ENCODE measurements around the gene RAET1G.
A peak's percentile ranks its signal among the peaks of the same experiment; 100 is the strongest.
"Not testable (repeated sequence)": the region's sequence is repeated elsewhere in the genome, so short reads cannot be mapped to it uniquely, and the experiment has no call there.

Gene RAET1G

DNA sequence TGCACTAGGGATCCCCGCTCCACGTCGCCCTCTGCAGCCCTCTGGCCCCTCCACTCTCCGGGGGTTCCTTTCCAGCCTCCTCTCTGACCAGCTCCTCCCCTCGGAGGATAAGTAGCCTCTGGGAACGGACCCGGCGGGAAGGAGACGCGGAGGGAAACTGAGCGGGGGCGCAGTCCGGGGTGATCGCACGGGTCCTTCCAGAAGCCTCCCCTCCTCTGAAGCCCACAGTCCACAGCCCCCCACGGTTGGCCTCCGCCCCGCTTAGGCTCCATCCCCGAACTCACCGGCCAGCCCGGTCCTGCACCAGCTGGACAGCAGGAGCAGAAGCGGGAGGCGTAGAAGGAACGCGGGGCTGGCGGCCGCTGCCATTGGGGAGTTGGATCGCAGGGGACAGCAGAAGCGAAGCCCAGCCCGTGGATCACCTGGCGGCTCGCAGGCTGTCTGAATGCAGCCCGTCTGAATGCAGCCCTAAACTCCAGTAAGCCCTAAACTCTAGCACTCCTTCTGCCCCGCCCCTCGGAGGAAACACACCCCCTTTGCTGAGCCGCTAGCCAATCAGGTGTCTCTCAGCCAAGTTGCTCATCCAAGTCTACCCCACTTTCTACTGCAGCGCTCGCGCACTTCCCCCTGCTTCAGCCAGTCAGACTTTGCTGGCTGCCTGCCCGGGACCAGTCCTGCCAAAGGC lies at the start of gene RAET1G:
Gene RAET1G, minus strand, starts transcription at position 480 of the 685 bp plus-strand sequence. Its CDS starts 111 bp downstream, at position 369.
- DNase-seq (ENCODE audit: low read depth): peak; percentile 42

DNA sequence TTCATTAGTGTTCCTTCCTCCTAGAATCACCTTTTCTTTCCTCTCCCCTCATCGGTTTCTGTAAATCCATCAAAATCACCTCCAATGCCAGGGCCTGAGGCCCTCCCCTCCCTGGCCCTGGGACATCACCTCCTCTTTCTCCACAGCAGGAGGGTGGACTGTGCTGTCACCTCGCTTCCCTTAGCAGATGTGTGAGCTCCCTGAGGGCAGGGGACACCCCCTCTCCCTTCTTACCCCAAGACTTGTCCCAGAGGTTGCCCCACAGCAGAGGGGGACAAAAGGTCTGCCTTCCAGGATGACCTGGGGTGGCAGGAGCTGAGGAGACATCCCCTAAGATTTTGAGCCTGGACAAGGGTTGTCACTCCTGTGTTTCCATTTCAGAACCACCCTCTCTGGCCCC lies 46.7 kb upstream of the RAET1G start:
- DNase-seq (ENCODE audit: low read depth): no peak

DNA sequence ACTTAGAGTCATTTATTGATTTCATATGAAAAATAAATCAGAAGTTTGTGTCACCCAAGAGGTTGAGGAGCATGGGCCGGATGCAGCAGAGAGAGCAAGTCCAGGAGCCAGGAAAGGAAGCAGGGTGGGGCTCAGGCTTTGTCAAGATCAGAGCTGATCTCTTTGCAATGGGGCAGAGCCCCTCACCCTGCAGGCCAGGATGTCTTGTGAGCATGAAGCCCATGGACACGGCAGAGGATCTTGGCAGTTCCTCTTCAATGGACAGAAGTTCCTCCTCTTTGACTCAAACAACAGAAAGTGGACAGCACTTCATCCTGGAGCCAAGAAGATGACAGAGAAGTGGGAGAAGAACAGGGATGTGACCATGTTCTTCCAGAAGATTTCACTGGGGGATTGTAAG lies 46.0 kb upstream of the RAET1G start:
- not testable (repeated sequence) for DNase-seq (ENCODE audit: low read depth)

DNA sequence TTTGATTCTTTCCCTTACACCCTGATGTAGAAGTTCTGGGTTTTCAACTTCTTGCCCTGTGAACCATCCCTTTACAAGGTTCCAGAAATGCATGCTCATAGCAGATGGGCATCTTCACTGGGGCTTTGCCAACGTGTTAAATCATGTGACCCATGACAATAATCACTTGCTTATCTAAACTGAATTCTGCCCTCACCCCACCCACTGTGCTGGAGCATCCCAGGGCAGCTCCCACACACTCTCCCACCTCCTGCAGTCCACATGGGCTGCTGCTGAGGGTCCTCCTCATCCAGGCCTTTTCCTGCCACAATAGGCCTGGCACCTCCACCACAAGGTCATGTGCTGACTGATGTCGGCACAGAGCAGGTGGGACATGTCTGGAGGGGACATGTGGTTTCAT lies 45.1 kb upstream of the RAET1G start:
- not testable (repeated sequence) for DNase-seq (ENCODE audit: low read depth)

DNA sequence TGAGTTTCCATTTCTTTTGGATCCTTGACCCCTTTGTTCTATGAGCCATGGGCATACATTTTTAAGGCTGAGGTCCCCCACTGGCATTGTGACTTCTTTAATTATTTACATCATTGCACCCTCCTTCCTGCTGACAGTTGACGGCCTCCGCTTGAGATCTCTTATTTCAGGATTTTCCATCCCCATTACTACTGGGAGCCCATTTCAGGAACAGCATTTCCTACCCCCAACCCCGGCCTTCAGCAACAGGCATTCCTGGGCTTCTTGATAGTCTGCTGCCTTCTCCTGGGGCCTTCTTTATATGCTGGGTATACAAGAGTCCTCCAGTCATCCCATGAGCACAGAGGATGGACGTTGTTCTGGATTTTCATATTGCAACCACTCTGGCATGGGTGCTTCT lies 44.7 kb upstream of the RAET1G start:
- DNase-seq (ENCODE audit: low read depth): no peak

- not testable (repeated sequence) for DNase-seq (ENCODE audit: low read depth)
Observed at GRCh38 chr6:149966319-149966718, 43.4 kb upstream of the RAET1G start.

DNA sequence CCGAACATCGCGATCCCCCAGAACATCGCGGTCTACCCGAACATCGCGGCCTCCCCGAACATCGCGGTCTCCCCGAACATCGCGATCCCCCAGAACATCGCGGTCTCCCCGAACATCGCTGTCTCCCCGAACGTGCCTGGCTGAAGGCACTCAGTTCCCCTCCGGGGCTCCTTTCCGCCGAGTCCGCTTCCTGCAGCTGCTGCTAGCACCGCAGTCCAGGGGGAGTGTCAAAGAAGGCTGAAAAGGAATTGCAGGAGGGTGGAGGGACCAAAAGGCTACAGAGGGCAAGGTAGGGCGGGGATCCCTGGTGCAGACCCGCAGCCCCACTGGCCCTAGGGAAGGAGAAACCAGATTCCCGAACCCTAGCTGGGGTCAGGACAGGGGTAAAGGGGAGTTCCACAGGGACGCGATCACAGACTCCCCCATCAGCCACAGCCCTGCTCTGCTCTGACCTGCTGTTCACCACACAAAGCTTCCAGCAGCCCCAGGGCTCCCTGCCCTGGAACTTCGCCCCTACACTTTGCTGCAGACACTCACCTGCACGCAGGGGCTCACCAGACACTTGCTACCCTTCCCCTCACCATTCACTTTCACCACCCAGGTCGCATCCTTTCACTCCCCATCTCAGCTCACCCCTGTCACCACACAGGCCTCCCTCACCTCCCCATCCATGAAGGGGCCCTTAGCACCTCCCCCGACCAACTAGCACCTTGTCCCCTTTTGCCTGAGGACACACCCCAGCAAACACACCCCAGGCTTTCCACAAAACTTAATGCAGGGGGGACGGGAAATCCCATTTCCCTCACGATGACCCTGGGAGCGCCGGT lies 42.5 kb upstream of the RAET1G start:
- DNase-seq (ENCODE audit: low read depth): no peak

DNA sequence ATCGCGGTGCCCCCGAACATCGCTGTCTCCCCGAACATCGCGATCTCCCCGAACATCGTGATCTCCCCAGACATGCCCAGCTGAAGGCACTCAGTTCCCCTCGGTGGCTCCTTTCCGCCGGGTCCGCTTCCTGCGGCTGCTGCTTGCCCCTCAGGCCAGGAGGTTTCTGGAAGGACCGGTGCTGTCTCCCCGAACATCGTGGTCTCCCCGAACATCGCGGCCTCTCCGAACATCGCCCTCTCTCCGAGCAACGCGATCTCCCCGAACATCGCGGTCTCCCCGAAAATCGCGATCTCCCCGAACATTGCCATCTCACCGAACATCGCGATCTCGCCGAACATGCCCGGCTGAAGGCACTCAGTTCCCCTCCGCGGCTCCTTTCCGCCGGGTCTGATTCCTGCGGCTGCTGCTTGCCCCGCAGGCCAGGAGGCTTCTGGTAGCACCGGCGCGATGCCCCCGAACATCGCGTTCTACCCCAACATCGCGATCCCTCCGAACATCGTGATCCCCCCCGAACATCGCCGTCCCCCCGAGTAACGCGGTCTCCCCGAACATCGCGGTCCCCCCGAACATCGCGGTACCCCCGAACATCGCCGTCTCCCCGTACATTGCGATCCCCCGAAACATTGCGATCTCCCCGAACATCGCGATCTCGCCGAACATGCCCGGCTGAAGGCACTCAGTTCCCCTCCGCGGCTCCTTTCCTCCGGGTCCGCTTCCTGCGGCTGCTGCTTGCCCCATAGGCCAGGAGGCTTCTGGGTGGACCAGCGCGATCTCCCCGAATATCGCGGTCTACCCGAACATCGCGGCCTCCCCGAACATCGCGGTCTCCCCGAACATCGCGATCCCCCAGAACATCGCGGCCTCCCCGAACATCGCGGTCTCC lies 41.6 kb upstream of the RAET1G start:
- DNase-seq (ENCODE audit: low read depth): no peak

DNA sequence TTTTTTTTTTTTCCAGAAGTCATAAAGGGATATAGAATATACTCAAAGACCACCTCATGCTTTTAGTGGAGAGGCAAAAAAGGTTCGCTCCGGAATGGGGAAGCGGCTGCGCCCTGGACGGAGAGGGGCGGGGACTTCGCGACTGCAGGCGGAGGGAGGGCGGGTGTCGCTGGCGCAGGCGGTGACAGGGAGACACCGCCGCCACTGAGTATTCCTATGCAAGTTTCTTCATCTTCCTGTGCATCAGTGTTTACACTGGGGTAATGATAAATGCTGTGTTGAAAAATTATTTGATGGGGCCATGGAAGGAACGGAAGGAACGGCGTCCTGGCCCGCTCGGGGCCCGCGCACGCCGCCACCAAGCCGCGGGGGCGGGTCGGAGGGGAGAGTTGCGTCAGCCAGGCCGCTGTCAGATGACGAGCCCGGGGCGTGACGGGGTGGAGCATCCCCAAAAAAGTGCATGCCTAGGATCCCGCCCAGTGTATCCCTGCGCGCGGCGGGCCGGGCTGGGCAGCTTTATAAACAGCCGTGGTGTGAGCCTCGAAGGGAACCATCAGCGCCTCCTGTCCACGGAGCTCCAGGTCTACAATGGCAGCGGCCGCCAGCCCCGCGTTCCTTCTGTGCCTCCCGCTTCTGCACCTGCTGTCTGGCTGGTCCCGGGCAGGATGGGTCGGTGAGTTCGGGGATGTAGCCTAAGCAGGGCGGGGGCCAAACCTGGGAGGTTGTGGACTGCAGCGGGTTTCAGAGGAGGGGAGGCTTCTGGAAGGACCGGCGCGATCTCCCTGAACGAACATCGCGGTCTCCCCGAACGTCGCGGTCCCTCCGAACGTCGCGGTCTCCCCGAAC lies 40.8 kb upstream of the RAET1G start, which contains the start of gene ULBP1:
Gene ULBP1, plus strand, starts transcription at position 482 of the 846 bp plus-strand sequence. Its CDS starts 107 bp downstream, at position 589.
- DNase-seq (ENCODE audit: low read depth): peak; percentile 59

- no peak for DNase-seq (ENCODE audit: low read depth)
Observed at GRCh38 chr6:149963212-149963461, 40.2 kb upstream of the RAET1G start.

DNA sequence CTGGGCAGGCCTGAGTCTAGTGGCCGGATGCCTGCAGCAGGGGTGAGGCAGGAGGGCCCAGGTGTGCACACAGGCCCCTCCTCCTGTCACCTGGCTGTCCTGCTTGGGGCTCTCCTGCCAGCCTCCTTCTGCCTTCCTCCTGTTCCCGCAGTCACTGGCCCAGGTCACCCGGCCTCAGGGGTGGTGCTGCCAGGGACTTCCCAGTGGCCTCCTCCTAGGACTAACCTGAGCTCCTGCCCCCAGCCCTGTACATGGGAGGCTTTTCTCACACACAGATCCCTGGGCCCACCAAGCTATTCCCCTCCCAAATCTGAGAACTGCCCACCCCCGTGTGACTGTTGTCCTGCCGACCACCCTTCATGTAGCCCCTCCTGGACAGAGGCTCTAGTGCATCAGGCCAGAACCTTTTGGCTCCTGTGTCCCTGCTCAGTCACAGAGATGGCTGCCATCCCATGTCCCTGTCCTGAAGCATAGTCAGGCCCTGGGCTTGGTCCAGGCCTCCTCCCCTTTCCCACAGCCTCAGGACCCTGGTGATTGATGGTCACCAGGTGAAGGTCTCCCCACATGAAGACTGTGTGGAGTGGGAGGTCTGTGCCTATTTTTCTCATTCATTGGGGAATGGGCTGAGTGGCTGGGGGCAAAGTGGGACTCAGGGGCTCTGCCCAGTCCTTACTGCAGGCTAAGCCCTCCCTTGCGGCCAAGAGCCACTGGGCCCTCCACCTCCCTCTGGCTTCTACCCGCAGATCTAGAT lies 39.7 kb upstream of the RAET1G start:
- no peak for DNase-seq (ENCODE audit: low read depth)

DNA sequence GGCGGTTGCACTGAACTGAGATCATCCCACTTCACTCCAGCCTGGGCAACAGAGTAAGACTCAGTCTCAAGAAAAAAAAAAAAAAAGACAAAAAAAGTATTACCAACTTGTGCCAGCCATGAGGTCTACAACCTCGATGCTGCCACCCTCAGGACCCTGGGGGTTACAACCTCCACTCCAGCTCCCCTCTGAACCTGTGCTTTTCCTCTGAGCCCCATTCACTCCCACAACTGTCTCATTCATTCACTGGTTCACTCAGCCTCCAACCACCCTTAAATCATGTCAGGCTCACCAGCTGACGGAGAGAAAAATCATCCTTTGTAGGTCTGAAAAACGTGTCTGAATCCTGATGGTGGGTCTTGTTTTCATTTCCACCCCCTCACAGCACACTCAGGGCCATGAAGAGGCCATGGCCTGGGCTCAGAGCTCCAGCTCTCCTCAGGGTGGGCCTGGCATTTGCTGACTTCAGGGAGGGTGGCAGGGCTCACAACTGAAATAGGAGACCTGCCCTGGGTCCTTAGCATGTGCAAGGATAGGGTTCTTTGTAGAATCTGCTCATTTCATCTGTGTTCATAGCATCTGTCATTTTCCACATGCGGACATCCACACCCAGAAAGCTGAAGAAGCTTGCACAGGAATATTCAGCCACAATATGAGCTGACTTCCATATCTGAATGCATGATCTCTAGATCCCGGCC lies 39.0 kb upstream of the RAET1G start:
- DNase-seq (ENCODE audit: low read depth): no peak

GRCh38 chr6:149960488-149960887 lies 37.6 kb upstream of the RAET1G start:
- no peak for DNase-seq (ENCODE audit: low read depth)

- DNase-seq (ENCODE audit: low read depth): not testable (repeated sequence)
Observed at GRCh38 chr6:149959806-149960205, 36.9 kb upstream of the RAET1G start.

- DNase-seq (ENCODE audit: low read depth): not testable (repeated sequence)
Observed at GRCh38 chr6:149958124-149958523, 35.2 kb upstream of the RAET1G start.

DNA sequence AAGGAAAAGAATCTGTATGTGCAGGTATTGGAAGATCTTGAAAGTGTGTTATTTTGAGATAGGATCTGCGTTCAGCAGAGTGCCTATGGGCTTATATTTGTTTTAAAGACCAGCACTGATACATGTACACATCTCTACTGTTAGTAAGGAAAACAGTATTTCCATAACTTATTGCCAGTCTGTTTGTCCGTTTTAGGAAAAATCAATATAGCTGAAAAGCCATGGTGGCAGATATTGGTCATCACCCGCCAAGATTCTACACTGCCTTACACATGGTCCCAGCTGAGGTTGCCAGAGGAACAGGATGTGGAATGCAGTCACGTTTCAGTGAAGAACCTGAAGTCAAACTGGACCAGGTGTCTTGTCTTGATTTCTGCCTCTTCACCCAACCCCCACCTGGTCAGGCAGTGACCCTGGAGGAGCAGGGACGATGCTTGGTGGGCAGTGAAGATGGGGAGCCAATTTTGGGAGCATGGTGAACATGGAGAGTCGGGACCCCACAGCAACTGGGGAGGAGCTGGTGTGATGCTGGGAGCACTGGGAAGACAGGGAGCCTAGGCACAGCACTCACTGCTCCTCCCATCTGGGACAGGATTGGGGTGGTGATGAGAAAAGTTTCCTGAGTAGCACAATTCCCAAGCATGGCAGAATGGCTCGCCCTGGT lies 32.9 kb upstream of the RAET1G start:
- not testable (repeated sequence) for DNase-seq (ENCODE audit: low read depth)

DNA sequence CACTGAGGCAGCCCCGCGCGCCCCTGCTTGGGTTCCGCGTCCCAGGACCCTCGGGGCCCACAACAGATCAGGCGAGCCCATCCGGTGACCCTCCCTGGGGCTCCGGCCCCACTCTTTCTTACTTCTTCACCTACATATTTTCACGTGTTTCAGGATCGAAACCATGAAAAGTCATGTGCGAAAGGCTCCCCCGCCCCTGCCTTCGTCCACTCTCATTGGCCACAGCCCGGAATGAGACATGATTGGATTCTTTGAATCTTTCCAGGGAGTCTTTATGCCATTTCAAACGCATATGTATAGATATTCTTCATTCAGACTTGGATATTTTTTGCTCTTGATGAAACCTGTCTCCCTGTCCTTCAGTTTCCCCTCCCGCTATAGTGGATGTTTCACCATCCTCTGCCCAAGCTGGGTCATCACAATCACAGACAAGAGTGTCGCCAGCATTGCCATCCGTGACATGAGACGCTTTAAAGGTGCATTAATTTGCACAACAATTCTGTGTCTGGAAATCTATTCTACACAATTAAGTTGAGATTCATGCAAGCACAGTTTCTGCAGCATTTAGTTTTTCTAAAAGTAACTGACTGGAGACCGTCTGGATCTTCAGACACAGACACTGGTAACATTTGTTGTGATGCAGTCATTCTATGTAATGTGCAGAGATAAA lies 32.2 kb upstream of the RAET1G start:
- DNase-seq (ENCODE audit: low read depth): not testable (repeated sequence)

GRCh38 chr6:149954328-149954983 lies 31.5 kb upstream of the RAET1G start:
- not testable (repeated sequence) for DNase-seq (ENCODE audit: low read depth)

Data from stimulated activated CD8-positive, alpha-beta memory T cell treated with anti-CD3 and anti-CD28 coated beads, Interleukin-15, amount 100 ng/mL, for 24 hours (primary cell).